HG02973 (cell line): ENCODE measurements around the gene CD46.
A peak's percentile ranks its signal among the peaks of the same experiment; 100 is the strongest.

Experiments
- ATAC-seq: cut with Tn5 transposase; IDR thresholded peaks from one replicate; pipeline ENCODE4 v1.9.1; 2021; ENCODE audit warnings: moderate library complexity; ENCODE audit not compliant: unreplicated experiment

The CD46 gene

DNA sequence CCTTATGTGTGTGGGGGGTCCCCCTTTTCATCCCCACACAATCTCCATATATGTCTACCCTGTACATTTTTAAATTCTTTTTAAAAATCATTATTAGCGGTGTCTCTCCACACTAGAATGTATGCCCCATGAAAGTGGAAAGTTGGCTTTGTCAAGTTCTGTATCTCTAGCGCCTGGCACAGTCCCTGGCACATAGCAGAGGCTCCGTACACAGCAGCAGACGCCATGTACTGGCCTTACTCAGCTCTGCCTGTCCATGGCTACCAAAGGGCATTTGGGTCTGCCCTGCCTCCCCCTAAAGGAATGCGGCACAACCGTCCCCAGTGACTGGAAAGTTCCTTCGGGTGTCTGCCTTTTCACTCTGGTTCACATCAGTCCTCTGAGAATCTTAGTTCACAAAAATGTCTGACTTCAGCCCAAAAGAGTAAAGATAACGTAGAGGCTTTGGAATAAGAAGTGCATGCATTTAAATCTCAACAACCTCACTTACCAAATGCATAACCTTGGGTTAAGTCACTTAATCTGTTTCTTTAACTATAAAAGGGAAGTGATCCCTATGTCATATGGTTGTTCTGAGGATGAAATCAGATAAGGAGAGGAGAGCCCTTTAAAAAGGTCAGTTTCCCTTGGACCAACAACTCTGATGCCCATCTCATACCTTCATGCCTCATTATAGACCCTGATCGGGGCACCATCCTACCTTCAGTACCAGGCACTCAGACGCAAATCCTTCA is 61.1 kb downstream of the CD46 start:
- no peak for ATAC-seq

GRCh38 chr1:207813512-207813881 is 61.6 kb downstream of the CD46 start:
- no peak for ATAC-seq

- no peak for ATAC-seq
These were observed 62.1 kb downstream of the CD46 start for GRCh38 chr1:207813946-207814345.

DNA sequence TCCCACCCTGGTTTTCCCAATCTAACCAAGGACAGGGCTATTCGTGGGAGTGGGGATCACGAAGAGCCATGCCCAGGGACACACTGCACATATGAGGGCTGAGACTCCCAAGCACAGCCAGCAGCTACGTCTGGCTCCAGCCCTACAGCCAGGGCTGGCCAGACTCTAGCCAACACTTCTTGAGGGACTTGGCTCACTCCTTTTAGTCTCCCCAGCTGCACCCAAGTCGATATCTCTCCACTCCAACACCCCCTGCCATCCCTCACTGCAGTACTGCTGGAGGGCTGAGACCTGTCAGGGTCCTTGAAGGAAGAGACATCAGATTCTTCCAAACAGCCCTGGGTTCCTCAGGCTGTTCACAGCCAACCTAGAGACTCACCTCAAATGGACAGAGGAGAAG is 62.6 kb downstream of the CD46 start:
- no peak for ATAC-seq

DNA sequence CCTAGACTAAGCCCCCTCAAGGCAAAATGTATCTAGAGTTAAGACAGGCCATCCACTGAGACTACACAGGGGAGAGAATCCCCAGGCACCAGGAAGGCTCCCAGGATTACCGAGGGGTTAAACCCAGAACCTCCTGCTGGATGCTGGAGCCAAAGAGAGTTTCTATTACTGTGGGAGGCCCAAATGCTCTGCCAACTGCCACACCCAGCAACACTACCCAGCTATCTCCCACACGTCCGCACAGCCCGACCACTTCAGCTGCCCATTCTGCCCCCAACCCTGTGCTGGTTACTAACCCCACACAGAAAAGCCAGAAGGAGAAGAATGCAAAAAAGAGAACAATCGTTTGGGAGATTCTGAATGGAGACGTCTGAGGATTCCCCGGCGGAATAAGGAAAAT is 63.6 kb downstream of the CD46 start:
- ATAC-seq, result no peak

DNA sequence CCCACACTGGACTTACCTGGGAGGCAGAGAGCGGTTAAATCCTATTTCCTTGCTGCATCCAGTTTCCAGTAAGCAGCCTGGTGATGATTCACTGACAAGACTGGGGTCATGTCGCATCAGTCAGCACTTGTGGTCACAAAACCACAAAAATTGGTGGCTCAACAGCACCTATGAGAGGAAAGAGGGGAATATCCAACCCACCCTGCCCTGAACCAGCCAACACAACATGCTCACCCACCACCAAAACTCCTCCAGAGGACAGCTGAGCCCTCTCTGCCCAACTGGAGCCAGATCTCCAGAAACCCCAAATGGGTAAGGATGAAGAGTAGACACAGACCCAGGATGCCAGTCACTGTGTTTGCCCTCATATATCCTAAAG is 64.0 kb downstream of the CD46 start:
- no peak for ATAC-seq

GRCh38 chr1:207817166-207817565 is 65.3 kb downstream of the CD46 start:
- ATAC-seq, result no peak

DNA sequence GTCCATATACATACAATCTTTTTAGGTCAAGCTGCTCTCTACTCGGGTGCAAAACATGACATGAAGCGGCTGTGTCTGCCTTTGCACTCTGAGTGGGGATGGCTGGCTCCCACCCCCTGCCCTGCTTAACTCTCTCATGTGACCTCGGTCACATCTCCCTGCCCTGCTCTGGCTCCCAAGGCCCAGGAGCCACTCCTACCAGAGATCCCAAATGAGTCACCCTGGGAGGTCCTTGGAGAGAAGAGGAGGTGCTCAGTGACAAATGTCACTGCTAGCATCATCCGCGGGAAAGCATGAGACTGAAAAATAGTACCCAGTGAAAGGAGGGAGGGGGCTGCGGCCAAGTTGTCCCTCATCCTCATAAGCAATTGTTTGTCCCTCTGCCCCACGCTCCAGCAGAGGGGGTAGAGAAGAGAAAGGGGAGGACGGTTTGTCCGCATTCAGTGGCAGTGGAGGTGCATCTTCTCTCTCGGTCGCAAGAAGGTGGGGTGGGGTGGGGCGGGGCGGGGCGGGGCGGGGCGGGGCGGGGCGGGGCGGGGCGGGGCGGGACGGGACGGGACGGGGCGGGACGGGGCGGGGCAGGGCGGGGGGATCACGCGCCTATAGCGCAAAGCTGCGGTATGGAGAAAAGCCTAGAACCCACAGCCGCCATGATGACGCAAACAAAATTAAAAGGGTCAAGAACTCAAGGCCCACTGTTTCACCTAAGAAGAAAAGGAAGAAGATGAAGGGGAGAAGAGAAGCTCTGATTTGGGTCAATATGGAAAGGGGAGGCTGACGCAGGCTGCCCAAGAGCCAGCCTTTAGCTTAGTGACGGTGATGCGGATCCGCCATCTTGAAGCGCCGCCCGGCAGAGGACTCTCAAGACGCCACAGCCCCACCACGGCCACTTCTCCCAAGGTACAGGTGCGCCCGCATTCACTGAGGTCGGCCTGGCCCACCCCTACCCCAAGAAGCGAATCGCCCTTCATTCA is 66.2 kb downstream of the CD46 start:
- ATAC-seq, result no peak

DNA sequence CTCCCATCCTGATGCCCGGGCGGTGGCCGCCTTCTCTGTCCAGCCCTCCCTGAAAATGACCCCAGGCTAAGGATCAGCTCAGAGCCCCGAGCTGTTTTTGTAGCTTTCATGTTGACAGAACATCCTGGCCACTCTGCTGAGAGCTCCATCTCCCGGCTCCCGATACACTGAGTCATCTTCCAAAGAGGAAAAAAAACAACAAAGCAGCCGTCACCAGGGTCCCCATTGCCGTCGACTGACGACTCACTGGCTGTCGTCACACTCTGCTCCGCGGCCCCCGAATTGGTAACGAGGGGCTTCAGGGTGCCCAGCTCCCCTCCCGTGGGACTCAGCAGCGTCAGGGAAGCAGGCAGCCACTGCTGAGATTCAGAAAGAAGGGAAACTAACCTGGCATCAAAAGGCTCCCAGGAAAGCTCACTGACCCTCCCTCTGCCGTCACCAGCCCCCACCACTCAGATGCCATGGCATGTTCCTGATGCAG is 67.2 kb downstream of the CD46 start:
- ATAC-seq, result no peak

GRCh38 chr1:207820568-207821463 is 69.0 kb downstream of the CD46 start:
- ATAC-seq, result no peak

GRCh38 chr1:207821464-207822045 is 69.7 kb downstream of the CD46 start:
- ATAC-seq, result no peak

GRCh38 chr1:207822124-207822601 is 70.3 kb downstream of the CD46 start:
- ATAC-seq, result peak; percentile 28

- ATAC-seq, result peak; percentile 55
These were observed 71.0 kb downstream of the CD46 start for GRCh38 chr1:207822602-207823451.

DNA sequence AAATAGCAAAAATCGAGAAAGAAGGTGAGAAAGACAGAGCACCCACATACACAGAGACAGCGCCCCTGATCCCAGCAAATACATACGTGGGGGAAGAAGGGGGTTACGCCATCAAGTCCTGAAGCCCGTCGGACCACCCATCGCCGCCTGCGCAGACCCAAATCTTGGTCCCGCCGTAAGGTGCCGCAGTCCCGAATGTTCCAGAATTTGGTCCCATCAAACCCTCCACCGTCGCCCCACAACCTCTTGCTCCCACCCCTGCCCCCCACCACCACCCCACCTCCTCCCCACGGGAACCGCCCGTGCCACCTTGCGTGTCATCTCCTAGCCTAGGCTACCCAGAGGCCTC is 71.7 kb downstream of the CD46 start:
- ATAC-seq, result no peak

GRCh38 chr1:207823880-207824566 is 72.2 kb downstream of the CD46 start:
- ATAC-seq, result peak; percentile 27

DNA sequence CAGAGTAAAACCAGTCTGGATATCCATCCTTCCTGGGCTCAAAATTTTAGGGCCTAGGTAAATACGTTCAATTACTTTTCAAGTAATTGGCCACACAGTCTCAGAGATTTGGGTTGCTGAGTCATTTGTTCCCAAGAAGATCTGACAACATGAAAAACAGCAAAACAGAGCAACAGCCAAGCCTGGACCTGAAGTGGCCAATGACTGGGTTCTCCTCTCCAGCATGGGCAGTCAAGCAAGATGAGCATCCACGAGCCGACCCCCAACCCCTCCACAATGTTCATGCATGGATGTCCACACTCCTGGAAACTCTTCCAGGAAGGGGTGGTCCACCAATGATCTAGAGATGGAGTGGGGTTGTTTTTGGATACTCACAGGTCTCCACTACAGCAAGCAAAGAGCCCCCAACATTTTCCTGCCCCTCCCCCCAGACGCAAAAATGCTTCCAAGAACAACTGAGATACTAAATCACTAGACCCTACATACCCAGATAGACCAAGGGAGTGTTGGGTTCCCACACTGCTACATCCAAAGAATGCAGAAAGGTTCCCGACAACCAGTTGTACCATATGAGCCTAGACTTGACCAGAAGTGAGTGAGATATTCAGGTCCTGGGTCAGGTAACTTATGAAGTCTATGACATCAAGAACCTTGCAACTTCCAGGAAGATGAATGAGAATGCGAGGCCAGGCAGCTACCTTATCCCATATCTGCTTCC is 73.0 kb downstream of the CD46 start:
- no peak for ATAC-seq

GRCh38 chr1:207825409-207825695 is 73.5 kb downstream of the CD46 start:
- ATAC-seq, result no peak

DNA sequence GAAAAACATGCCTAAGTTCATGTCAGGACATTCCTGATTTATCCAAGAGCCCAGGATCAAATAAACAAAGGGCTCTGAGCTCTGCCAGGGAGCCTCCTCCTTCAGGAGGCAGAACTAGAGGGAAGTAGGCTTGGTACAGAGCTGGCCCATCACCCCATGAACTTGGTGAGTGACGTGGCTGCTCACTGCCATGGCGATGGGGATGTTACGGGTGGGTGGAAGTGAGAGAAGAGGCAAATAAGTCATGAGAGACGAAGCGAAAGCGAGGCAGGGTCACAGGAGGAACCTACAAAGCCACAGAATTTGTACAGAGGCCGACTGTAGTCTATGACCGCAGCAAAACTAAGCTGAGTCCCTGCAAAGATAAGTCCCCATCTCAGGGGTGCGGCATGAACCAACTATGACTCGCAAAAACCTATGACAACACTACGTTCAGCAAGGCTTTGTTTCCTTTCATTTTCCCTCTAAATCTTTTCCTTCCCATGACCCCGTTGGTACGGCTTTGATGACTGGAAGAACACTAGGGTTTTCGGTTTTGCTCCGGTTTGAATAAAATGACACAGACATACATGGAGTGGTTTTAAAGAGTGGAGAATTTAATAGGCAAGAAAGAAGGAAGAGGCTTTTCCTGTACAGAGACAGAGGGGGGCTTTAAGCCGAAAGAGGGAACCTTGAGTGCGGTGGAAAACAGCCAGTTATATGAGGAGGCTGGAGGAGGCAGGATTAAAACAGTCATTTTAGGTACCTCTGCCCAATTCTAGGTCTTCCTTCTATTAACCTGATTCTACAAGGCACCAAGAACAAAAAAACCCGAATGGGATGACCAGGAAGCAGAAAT is 74.1 kb downstream of the CD46 start:
- ATAC-seq, result peak; percentile 56
